ENCODE data around the gene ERMN.

- TF ChIP-seq CTCF (IDR thresholded peaks at IDR 0.05 in 4 of 5, conservative IDR thresholded peaks at IDR 0.05 in 1 of 5) (no peak), POLR2A (IDR thresholded peaks at IDR 0.05) (no peak)
These were observed 24.4 kb upstream of the ERMN start for GRCh38 chr2:157349949-157350515.

All from gastrocnemius medialis (tissue), 4 donors.